HepG2 (cell line): Measurements from ENCODE around the gene PAK2. TPM values are rescaled to one million over a fixed set of nuclear protein-coding genes. Genes with fewer than 3 reads are reported as not detected.

ENCODE experiments used
- FOXA3 ChIP-seq: IDR thresholded peaks from 2 replicates; pipeline ENCODE4 v1.6.1; 2016; ENCODE audit warnings: missing genetic modification reagents, missing compliant biosample characterization
- GPN1 ChIP-seq: sonication (generic); formaldehyde crosslinking; IDR thresholded peaks from 2 replicates; pipeline ENCODE4 v1.5.1; 2020; ENCODE audit warnings: missing genetic modification reagents, borderline replicate concordance
- MAF1 ChIP-seq: sonication (generic); formaldehyde crosslinking; IDR thresholded peaks from 2 replicates; pipeline ENCODE4 v1.5.0; 2020; ENCODE audit warnings: missing genetic modification reagents, borderline replicate concordance
- PRMT3 ChIP-seq: sonication (generic); formaldehyde crosslinking; IDR thresholded peaks from 2 replicates; pipeline ENCODE4 v1.8.1; 2022; ENCODE audit warnings: low read depth, mild to moderate bottlenecking, moderate library complexity, missing genetic modification reagents, borderline replicate concordance
- TFDP2 ChIP-seq: sonication (generic); formaldehyde crosslinking; IDR thresholded peaks from 2 replicates; pipeline ENCODE4 v1.4.0; 2020; ENCODE audit warnings: missing genetic modification reagents
- ZBTB3 ChIP-seq: sonication (generic); formaldehyde crosslinking; IDR thresholded peaks from 2 replicates; pipeline ENCODE4 v1.4.0; 2020; ENCODE audit warnings: low read depth, mild to moderate bottlenecking, moderate library complexity, missing genetic modification reagents, borderline replicate concordance
- ZBTB39 ChIP-seq: sonication (generic); formaldehyde crosslinking; IDR thresholded peaks from 2 replicates; pipeline ENCODE4 v1.5.0; 2020; ENCODE audit warnings: missing genetic modification reagents
- ZFP1 ChIP-seq: IDR thresholded peaks from 2 replicates; pipeline ENCODE4 v1.6.1; 2016
- ZNF225 ChIP-seq: sonication (generic); formaldehyde crosslinking; IDR thresholded peaks from 2 replicates; pipeline ENCODE4 v1.4.0; 2020; ENCODE audit warnings: mild to moderate bottlenecking, missing genetic modification reagents
- ZNF282 ChIP-seq: fragments of 450-650 bp; IDR thresholded peaks from 2 replicates; pipeline ENCODE4 v1.6.1; 2018; ENCODE audit not compliant: partially characterized antibody
- ZNF296 ChIP-seq: sonication (generic); formaldehyde crosslinking; conservative IDR thresholded peaks from 2 replicates; pipeline ENCODE4 v1.5.0; 2020; ENCODE audit warnings: mild to moderate bottlenecking, missing genetic modification reagents
- ZNF614 ChIP-seq: IDR thresholded peaks from 2 replicates; pipeline ENCODE4 v1.6.1; 2018; ENCODE audit warnings: missing biosample characterization, missing genetic modification reagents, inconsistent platforms, borderline replicate concordance
- ZNF747 ChIP-seq: sonication (generic); formaldehyde crosslinking; IDR thresholded peaks from 2 replicates; pipeline ENCODE4 v1.8.1; 2023; ENCODE audit warnings: missing genetic modification reagents, mild to moderate bottlenecking, borderline replicate concordance
- ZNF891 ChIP-seq: sonication (generic); formaldehyde crosslinking; IDR thresholded peaks from 2 replicates; pipeline ENCODE4 v1.5.0; 2020; ENCODE audit warnings: mild to moderate bottlenecking, missing genetic modification reagents
- polyA plus RNA-seq, 8 experiments: library from polyadenylated mRNA; depleted of rRNA in 3 of 8; stranded (reverse) in 7 of 8; unstranded in 1 of 8; fragments of >200 nt; fragmentation: Illumina TruSeq in 4 of 8; extraction: Trizol in 4 of 8; gene quantifications; 2 replicates each; pipeline versions ENCODE4 v1.2.1 to v1.2.3, GENCODE V29; 2011 to 2016; ENCODE audit warnings: low read depth in 4 of 8, missing spikeins in 1 of 8, mixed read lengths in 1 of 8; ENCODE audit not compliant: insufficient read depth in 1 of 8
- total RNA-seq, 5 experiments: library from RNA; depleted of rRNA; stranded (reverse); fragments of >200 nt; fragmentation: Illumina TruSeq; extraction: Trizol; gene quantifications; 2 replicates each; pipeline ENCODE4 v1.2.3, GENCODE V29; 2016; ENCODE audit warnings: low read depth in 1 of 5
- TF ChIP-seq, protein P1 (sequence below): sonication (generic); formaldehyde crosslinking; IDR thresholded peaks from 2 replicates; pipeline ENCODE4 v1.4.0; 2020; ENCODE audit warnings: mild to moderate bottlenecking, missing genetic modification reagents
- TF ChIP-seq, protein P2 (sequence below): sonication (generic); formaldehyde crosslinking; IDR thresholded peaks from 2 replicates; pipeline ENCODE4 v1.4.0; 2020; ENCODE audit warnings: missing genetic modification reagents

The PAK2 gene
- total and polyA plus RNA-seq, 2 of the 13 experiments (the other 11 are each of a cell fraction or from before 2014, with no cell fraction given), result 23.0 to 24.7 TPM

DNA sequence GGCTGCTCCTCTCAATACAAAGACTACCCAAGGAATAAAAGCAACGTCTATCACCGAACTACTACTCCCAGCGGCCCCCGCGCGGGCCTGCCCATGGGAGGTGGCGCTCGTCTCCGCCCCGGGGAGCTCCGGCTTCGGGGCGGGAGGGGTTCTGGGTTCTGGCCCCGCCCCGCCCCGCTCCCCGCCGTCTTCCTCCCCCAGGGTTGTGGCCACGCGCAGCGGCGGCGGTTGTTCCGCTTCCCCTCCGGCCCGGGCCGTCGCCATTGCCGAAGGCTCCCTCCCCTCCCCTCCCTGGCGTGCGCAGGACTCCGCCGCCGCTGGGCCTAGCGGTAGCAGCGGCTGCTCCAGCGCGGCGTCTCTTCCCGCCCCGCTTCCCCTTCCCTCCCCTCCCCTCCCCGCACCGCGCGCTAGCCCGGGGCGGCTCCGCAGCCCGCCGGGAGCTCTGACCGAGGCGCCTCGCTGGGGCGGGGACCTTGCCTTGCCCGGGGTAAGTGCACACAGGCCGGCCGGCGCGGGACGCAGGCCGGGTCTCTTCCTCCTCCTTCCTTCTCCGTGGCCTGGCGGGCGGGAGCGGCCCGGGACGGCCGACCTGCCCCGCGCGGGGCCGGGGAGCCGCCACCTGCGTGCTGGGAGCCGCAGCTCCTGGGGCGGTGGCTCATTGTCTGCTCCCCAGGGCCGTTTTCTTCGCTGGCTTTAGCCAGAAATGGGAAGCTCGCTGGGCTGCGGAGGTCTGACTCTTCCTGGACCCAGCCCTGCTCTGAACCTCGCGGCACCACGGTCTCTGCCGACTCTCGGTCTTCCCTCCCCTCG, at the start of gene PAK2 (continued):
- TF ChIP-seq, protein P1, sequence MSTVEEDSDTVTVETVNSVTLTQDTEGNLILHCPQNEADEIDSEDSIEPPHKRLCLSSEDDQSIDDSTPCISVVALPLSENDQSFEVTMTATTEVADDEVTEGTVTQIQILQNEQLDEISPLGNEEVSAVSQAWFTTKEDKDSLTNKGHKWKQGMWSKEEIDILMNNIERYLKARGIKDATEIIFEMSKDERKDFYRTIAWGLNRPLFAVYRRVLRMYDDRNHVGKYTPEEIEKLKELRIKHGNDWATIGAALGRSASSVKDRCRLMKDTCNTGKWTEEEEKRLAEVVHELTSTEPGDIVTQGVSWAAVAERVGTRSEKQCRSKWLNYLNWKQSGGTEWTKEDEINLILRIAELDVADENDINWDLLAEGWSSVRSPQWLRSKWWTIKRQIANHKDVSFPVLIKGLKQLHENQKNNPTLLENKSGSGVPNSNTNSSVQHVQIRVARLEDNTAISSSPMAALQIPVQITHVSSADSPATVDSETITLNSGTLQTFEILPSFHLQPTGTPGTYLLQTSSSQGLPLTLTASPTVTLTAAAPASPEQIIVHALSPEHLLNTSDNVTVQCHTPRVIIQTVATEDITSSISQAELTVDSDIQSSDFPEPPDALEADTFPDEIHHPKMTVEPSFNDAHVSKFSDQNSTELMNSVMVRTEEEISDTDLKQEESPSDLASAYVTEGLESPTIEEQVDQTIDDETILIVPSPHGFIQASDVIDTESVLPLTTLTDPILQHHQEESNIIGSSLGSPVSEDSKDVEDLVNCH (CRISPR knock-in tag), result no peak
- TF ChIP-seq ZFP1 (no peak), ZNF296 (CRISPR knock-in tag) (no peak), ZBTB3 (CRISPR knock-in tag) (0 out of 2 replicates have a peak, but pooled peaks have one; percentile 27), PRMT3 (CRISPR knock-in tag) (no peak), FOXA3 (CRISPR knock-in tag) (no peak; the same call in 1 of the 2 replicates), TFDP2 (CRISPR knock-in tag) (peak; percentile 59), ZBTB39 (CRISPR knock-in tag) (no peak), ZNF282 (no peak), ZNF891 (CRISPR knock-in tag) (no peak), GPN1 (no peak), MAF1 (CRISPR knock-in tag) (0 out of 2 replicates have a peak, but pooled peaks have one; percentile 65), ZNF225 (CRISPR knock-in tag) (no peak), ZNF747 (CRISPR knock-in tag) (no peak), ZNF614 (CRISPR knock-in tag) (0 out of 2 replicates have a peak, but pooled peaks have one; percentile 40)
- TF ChIP-seq, protein P2, sequence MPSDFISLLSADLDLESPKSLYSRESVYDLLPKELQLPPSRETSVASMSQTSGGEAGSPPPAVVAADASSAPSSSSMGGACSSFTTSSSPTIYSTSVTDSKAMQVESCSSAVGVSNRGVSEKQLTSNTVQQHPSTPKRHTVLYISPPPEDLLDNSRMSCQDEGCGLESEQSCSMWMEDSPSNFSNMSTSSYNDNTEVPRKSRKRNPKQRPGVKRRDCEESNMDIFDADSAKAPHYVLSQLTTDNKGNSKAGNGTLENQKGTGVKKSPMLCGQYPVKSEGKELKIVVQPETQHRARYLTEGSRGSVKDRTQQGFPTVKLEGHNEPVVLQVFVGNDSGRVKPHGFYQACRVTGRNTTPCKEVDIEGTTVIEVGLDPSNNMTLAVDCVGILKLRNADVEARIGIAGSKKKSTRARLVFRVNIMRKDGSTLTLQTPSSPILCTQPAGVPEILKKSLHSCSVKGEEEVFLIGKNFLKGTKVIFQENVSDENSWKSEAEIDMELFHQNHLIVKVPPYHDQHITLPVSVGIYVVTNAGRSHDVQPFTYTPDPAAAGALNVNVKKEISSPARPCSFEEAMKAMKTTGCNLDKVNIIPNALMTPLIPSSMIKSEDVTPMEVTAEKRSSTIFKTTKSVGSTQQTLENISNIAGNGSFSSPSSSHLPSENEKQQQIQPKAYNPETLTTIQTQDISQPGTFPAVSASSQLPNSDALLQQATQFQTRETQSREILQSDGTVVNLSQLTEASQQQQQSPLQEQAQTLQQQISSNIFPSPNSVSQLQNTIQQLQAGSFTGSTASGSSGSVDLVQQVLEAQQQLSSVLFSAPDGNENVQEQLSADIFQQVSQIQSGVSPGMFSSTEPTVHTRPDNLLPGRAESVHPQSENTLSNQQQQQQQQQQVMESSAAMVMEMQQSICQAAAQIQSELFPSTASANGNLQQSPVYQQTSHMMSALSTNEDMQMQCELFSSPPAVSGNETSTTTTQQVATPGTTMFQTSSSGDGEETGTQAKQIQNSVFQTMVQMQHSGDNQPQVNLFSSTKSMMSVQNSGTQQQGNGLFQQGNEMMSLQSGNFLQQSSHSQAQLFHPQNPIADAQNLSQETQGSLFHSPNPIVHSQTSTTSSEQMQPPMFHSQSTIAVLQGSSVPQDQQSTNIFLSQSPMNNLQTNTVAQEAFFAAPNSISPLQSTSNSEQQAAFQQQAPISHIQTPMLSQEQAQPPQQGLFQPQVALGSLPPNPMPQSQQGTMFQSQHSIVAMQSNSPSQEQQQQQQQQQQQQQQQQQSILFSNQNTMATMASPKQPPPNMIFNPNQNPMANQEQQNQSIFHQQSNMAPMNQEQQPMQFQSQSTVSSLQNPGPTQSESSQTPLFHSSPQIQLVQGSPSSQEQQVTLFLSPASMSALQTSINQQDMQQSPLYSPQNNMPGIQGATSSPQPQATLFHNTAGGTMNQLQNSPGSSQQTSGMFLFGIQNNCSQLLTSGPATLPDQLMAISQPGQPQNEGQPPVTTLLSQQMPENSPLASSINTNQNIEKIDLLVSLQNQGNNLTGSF (CRISPR knock-in tag), result no peak
